Right renal pelvis (tissue), 4 donors: Measurements from ENCODE around the gene C1RL. TPM values are rescaled to one million over a fixed set of nuclear protein-coding genes. Genes with fewer than 3 reads are reported as not detected.
"Not testable (repeated sequence)": the region's sequence is repeated elsewhere in the genome, so short reads cannot be mapped to it uniquely, and the experiment has no call there.

Experiments used
- DNase-seq, 4 donors: peaks; one replicate each; pipeline ENCODE4 v3.0.0-alpha.2; 2013; ENCODE audit warnings: low read depth in 4 of 4, low spot score in 3 of 4, missing footprints in 1 of 4
- polyA plus RNA-seq, 4 donors: library from polyadenylated mRNA; unstranded; fragments of 120-200 nt; gene quantifications; one replicate each; pipeline ENCODE4 v1.2.1, GENCODE V29; 2013; ENCODE audit not compliant: insufficient read length in 4 of 4

Gene C1RL
- polyA plus RNA-seq, 4 donors, result 29.4 to 33.5 (median 32.1) TPM

DNA sequence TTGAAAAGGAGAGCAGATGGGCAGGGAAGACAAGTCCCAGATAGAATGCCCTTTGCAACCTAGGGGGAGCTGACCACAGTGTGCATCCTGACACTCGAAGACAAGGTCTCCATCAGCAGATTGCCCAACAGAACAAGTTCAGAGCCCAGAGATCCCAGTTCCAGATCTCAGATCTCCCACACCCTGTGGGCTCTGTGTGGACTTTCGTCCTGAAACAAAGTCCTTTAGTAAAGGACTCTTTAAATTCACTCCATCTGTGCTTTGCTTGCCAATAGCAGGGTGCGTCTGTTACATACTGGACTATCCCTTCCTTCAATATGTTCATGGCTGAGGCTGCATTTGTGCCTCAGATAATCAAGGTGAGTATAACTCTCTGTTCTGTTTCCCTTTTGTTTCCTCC is 8.7 kb upstream of the C1RL start:
- no peak for DNase-seq

DNA sequence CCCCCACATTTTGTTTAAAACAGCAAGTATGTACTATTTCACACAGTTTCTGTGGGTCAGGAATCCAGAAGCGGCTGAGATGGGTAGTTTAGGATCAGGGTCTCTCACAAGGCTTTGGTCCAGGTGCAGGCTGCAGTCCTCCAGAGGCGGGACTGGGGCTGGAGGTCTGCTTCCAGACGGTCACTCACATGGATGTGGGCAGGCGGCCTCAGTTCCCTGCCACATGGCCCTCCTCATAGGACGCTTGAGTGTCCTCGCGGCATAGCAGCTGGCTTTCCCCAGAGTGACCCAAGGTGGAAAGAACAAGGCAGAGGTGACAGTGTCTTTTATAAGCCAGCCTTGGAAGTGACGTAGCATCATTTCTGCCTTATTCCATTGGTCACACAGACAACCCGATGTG is 7.9 kb upstream of the C1RL start:
- no peak for DNase-seq

DNA sequence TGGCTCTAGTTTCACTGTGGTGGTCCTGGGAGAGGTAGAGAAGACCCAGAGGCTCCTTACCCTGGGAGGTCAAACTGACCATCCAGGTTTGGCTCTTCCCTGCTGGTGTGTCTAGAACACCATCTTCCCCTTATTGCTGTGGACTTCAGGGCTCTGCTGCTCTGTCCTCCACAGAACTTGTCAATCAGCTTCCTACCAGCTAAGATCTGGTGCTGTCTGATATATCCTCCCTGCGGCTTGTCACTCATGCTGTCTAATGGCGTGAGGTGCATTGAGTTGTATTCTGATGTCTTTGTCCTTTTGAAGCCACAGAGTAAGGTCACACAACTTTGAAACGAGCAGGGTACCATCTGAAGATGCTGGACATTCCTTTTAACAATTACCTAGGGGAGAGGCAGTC is 7.2 kb upstream of the C1RL start:
- DNase-seq, result no peak

DNA sequence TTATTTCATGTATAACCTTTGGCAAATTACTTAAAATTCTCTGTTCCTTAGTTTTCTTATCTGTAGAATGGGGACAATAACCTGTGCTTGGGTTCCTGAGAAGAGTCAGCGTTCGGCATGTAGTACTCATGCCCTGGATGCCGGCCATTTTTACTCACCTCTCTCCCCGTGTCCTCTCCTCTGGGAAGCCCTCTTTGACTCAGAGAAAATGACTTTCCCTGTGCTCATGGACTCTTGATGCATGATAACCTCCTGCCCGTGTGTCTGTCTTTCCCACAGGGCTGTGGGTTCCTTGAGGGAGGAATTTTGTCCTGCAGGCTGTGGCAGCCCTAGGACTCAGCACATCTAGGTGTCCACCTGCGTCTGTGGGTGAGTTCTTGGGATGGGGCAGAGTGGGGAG is 5.8 kb upstream of the C1RL start:
- DNase-seq, result no peak

DNA sequence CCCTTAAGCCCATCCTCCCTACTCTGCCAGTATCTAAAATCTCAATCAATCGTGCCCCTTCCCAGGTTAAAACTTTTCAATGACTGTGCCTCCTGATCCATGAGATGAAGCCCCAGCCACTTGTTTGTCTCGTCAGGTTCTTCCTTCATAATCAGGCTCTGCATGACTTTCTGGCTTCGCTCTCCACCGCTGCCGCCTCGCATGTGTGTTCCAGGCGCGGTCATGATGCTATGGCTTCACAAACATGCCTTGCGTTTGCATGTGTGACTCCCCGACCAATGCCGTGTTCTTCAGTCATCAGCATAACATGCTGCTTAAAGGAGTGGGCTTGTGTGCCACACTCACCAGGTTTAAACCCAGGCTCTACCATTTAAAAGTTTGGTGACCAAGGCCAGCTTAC is 5.0 kb upstream of the C1RL start:
- DNase-seq, result no peak

DNA sequence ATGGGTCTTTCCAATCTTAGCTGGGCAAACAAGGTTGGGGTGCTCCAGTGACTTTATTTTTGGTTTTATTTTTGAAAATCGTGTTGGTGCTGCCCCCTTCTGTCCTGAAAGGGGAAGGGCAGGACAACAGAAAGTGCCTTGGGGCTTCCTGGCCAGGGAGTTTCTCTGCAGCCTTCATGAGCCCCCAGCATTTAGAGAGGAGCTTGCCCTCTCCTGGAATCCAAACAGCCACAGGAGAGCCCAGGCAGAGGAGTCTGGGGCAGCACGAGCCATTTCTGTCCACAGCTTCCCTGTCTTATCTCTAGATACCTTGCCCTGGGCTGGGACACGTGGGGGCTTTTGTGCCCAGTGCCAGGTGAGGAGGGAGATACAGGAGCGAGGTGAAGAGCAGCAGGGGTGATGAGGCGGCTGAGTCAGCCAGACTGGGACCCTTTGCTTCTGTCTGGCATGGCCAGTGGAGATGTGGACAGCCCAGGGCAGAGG is 4.4 kb upstream of the C1RL start:
- no peak for DNase-seq

DNA sequence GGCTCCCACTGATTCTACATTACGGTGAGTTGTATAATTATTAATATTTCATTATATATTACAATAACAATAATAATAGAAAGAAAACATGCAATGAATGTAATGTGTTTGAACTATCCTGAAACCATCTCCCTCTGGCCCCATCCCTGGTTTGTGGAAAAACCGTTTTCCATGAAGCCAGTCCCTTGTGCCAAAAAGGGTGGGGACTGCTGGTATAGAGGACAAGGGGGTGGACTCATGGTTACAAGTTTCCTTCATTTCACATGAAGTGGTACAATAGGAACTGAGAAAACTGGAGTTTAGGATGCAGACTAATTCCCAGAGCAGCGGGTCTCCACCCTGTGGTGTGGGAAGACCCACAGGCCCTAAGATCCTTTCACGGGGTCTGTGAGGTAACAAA is 3.0 kb upstream of the C1RL start:
- no peak for DNase-seq

DNA sequence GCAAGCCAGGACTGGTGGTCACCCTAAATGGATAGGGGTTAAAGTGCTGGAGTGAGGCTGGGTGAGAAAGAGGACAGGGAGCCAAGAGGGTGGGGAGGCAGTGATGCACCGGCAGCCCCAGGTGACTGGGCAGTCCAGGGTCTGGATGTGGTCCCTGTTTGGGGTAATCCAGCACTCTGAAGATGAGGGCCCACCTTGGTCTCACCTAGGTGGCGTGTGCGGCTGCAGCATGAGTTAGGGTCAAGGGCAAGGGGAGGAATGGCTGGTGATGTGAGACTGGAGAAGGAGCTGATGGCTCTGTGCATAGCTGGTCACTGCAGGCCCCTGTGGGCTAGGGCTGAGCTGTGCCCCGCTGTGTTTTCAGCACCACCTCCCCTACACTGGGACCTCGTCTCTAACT is 1.6 kb upstream of the C1RL start:
- no peak for DNase-seq

DNA sequence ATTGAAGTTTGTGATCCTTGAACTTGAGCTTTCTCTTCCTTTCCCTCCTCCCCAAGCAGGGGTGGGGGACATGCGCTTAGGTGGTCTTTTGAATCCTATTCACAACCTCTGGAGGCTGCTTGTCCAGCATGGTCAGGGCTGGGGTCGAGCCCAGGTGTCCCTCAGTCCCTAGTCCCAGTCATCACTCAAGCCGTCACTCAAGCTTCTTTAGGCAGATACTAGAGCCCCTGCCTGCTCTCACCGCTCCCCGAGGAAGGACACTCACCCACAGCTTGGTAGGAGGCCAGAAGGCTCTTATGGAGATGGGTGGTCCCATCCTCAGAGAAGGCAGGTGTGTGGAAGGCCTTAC is 532 bp upstream of the C1RL start:
- no peak for DNase-seq

DNA sequence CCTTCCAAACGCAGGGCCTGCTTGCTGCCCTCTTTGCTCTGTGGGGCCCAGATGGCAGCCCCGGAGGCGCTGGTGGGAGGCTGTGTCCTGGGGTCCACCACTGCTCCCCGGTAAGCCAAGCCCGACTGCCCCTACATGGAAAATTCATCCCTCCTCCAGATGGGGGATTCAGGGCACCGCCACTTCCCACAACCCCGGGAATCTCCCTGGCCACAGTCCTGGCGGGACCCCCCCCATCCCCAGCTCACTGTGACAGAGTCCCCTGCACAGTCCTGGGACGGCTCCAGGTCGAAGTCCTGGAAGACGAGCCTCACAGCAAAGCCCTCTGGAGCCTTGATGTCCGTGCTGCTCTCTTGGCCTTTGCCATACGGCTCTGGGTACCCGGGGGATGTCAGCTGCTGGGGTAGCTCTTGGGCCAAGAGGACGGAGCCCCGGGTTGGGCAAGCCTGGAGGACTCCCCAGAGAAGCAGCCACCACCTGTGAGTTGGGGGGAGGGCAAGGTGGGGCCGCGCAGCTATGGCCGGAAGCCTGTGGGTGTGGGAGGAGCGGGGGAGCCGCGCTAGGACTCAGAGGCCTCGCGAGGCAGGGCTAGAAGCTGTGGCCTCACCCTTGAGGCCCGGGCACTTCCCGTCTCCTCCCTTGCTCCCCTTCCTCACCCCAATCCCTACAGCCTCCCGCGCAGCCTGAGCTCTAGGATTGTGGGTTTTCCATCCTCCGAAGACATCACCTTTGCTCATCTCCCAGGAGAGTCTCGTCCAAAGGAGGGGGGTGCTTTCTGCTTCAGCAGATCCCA is 815 bp downstream of the C1RL start:
- DNase-seq, result peak in 1 of 4 donors; percentile 61

DNA sequence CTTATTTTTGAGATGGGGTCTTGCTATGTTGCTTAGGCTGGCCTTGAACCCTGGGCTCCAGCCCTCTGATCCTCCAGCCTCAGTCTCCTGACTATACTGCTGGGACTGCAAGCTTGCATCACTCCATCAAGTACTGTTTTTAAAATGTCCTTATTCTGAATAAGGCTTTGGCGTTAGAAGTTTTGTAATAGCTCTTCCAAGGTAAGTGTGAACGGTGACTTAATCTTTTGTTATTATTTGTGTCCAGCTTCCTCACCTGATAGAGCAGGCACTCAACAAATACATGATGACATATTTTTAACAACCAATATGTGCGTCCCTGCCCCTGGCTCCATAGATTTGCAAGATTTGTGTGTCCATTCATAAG is 1.4 kb downstream of the C1RL start:
- no peak for DNase-seq

DNA sequence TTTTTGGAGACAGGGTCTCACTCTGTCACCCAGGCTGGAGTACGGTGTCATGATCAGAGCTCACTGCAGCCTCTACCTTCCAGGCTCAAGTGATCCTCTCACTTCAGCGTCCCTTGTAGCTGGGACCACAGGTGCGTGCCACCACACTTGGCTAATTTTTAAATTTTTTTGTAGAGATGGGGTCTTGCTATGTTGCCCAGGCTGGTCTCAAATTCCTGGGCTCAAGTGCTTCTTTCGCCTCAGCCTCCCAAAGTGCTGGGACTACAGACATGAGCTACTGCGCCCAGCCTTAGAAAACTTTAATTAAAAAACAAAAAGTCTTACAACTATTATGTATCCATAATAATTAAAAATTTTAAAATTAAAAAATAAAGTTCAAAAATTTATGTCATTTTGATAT is 1.8 kb downstream of the C1RL start:
- not testable (repeated sequence) for DNase-seq

DNA sequence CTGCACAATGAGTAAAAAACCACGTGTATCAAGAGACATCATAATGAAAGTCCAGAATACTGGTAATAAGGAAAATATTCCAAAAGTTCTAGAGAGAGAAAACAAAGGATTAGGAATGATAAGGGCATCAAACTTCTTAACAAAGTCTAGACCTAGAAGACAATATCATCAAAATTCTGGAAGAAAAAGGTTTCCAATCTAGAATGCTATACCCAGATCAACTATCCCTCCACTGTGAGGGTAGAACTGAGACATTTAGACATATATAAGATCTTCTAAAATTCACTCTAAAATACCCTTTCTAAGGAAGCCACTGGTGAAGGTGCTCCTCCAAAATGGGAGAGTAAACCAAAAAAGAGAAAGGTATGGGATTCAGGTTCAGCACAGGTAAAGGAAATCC is 2.9 kb downstream of the C1RL start:
- DNase-seq, result no peak

DNA sequence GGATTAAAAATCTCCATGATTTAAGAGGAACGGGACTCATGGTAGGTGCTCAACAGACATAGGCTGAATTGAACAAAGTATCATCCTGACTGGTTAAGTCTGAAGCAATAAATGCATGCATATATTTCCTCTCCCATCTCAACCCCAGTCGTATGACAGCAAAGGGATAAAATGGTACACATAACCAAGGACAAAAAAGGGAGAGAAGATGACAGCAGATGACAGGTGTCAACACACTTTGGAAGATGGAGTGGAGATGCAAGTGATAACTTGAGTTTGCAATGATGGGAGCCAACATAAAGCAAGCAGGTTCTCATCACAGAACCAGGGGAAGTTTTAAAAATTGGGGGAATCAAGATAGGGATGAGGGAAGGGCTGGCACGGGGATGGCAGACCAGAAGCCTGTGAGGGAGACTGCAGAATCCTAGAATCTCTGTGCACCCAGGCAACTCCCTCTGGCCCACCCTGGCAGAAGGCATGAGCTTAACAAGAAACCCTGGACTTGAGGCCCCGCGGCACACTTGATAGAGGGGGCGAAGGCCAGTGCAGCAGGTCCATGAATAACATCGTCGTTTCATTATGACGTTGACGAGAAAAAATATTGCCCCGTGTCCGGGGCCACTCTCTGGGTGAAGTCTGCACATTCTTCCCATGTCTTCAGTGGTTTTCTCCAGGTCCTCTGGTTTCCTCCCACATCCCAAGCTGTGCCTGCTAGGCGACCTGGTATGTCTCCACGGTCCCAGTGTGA is 5.0 kb downstream of the C1RL start:
- DNase-seq, result no peak

DNA sequence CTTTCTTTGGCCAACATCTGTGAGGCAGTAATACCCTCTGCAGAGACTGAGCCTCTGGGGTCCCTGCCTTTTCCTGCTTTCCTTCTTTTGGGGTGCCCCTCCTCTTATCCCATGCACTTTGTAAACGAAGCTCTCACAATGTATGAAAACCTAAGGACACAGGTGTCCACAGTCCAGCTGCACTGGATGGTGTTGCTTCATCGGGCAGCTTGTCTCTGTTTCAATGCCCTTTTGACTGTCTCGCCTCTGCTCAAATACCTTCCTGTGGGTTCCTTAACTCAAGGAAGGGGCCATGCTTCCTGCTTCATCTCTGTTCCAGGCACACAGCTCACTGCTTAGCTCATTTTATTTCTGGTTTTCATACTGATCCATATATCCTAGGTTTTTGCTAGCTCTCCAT is 6.4 kb downstream of the C1RL start:
- no peak for DNase-seq

DNA sequence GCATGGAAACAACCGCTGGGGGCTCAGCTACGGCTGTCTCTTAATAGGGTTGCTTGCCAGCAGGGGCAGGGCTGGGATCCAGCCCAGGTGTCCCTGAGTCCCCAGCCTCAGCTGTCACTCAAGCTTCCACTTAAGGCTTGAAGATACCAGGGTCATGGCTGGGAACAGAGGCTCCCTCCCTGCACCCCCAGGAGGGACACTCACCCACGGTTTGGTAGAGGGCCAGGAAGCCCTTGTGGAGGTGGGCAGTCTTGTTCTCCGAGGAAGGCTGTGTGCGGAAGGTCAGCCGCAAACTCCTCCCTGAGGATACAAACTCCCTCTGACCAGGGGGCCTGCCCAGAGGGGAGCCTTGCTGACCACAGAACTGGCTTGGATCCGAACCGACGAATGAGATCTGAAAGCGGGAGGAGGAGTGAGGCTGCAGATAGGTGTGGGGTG is 7.3 kb downstream of the C1RL start:
- DNase-seq, result no peak

DNA sequence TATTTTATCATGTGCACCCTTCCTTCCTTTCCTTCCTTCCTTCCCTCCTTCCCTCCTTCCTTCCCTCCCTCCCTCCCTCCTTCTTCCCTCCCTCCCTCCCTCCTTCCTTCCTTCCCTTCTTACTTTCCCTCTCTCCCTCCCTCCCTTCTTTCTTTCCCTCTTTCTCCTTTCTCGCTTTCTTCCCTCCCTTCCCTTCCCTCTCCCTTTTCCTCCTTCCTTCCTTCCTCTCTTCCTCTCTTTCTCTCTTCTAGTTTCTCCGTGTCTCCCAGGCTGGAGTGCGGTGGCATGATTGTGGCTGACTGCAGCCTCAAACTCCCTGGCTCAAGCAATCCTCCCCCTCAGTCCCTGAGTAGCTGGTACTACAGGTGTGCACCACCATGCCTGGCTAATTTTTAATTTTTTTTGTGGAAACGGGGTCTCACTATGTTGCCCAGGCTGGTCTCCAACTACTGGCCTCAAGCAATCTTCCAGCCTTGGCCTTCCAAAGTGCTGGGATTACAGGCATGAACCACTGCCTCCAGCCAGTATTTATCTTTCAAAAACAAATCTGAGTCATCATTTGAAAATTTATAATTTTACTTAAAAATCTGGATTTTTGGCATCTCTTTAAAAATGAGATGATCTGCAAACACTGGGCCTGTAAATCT is 7.8 kb downstream of the C1RL start:
- DNase-seq, result no peak

DNA sequence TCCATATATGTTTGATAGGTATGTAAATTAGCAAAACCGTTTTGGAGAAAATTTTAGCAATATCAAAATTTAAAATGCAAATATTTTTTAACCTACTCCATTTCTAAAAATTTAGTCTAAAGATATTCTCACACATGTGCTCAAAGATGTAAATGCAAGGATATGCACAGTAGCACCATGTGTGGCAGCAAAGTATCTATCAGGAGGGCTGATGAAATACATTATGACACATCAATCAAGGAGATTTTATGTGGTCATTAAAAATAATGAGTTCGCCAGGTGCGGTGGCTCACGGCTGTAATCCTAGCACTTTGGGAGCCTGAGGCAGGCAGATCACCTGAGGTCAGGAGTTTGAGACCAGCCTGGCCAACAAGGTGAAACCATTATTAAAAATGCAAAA is 8.8 kb downstream of the C1RL start:
- DNase-seq, result no peak

DNA sequence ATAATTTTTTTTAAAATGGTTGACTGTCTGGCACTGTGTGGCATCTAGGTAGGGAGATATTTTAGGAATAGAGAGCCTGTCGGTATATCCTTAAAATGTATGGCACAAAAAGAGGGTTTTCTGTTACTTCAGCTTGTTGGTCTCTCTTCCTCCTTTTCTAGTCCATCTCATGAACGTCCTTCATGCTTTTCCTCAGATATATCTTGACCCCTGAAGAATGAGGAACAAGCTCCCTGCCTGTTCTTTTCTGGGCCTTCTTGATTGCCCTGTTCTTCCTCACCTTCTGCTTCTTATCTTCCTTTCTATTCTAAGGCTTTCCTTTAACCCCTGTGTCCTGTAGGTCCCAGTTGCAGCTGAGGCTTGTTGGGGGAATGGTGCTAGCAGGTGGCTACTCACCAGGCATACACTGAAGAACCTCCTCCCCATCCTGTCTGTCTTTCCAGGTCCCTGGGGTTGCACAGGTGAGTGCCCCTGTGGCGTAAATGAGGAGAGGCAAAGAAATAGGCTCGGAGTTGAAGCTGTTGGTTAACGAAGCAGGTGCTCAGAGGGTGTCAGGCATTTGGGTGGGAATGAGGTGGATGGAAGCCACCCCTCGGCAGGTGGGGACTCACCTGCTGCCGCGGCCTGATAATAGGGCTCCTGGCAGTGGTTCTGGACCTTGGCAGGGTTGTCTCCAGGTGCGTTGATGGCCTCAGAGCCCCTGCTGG is 9.6 kb downstream of the C1RL start:
- no peak for DNase-seq

DNA sequence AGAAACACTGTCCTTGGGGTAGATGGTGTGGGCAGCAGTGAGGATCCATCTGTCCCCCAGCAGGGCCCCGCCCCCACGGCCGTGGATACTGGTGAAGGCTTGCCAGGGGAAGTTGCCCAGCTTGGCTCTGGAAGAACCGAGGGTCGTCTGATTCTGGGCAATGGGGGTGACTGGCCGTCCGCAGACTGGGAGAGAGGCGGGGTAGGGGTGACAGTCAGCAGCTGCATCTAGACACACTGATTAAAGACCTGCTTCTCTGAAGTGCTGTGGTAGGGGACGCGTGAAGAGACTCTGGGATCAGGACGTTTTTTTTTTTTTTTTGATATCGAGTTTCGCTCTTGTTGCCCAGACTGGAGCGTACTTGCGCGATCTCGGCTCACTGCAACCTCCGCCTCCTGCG is 12.0 kb downstream of the C1RL start:
- no peak for DNase-seq
